Kidney epithelial cell (primary cell): ENCODE data around the gene PRM1. TPM values are rescaled to one million over a fixed set of nuclear protein-coding genes. Genes with fewer than 3 reads are reported as not detected.

ENCODE experiments used
- DNase-seq: peaks from one replicate; pipeline ENCODE4 v3.0.0-alpha.2; 2010; ENCODE audit warnings: low read depth
- H3K27me3 ChIP-seq: 2 replicates; pipeline ENCODE4 v1.6.0; 2011; ENCODE audit warnings: low read length; ENCODE audit not compliant: control insufficient read depth, insufficient read depth
- H3K36me3 ChIP-seq: 2 replicates; pipeline ENCODE4 v1.5.1; 2011; ENCODE audit warnings: low read length; ENCODE audit not compliant: control insufficient read depth, insufficient read depth
- H3K4me3 ChIP-seq: 2 replicates; pipeline ENCODE4 v1.5.1; 2011; ENCODE audit warnings: low read depth, mild to moderate bottlenecking, control low read depth, low read length
- CTCF ChIP-seq: IDR thresholded peaks from 2 replicates; pipeline ENCODE4 v1.5.1; 2011; ENCODE audit warnings: mild to moderate bottlenecking, moderate library complexity, low read length, control low read depth, inconsistent platforms; ENCODE audit not compliant: insufficient read depth, poor library complexity, severe bottlenecking
- total RNA-seq: library from RNA; depleted of rRNA; stranded (reverse); fragments of >200 nt; gene quantifications from 2 replicates; pipeline ENCODE4 v1.2.3, GENCODE V29; 2015

The PRM1 gene
- total RNA-seq, 1 donor from 2014 or later: not detected

GRCh38 chr16:11285842-11286241 lies 4.7 kb upstream of the PRM1 start:
- no peak for TF ChIP-seq CTCF
- Histone ChIP-seq H3K36me3 (no peaks in the 10 kb centered on the region), H3K27me3 (no peaks in the 10 kb centered on the region), H3K4me3 (no peak overlapping the region)
- DNase-seq: no peak

GRCh38 chr16:11283820-11284248 lies 2.7 kb upstream of the PRM1 start:
- no peak overlapping the region for H3K4me3 ChIP-seq
- no peak for TF ChIP-seq CTCF
- no peaks in the 10 kb centered on the region for H3K27me3 ChIP-seq
- H3K36me3 ChIP-seq: no peaks in the 10 kb centered on the region
- no peak for DNase-seq

- no peak overlapping the region for H3K4me3 ChIP-seq
- no peak for DNase-seq
- H3K36me3 ChIP-seq: no peaks in the 10 kb centered on the region
- no peak for TF ChIP-seq CTCF
- H3K27me3 ChIP-seq: no peaks in the 10 kb centered on the region
Measured at GRCh38 chr16:11278681-11279628, 2.2 kb downstream of the PRM1 start.

GRCh38 chr16:11277607-11278337 lies 3.4 kb downstream of the PRM1 start:
- TF ChIP-seq CTCF: no peak
- H3K27me3 ChIP-seq: no peaks in the 10 kb centered on the region
- no peak for DNase-seq
- H3K36me3 ChIP-seq: no peaks in the 10 kb centered on the region
- H3K4me3 ChIP-seq: no peak overlapping the region

GRCh38 chr16:11276896-11277593 lies 4.1 kb downstream of the PRM1 start:
- Histone ChIP-seq H3K27me3 (no peaks in the 10 kb centered on the region), H3K36me3 (no peaks in the 10 kb centered on the region), H3K4me3 (no peak overlapping the region)
- no peak for DNase-seq
- no peak for TF ChIP-seq CTCF
